ENCODE measurements around the gene ZNF581. TPM values are rescaled to one million over a fixed set of nuclear protein-coding genes. Genes with fewer than 3 reads are reported as not detected.

ZNF581 gene
- total RNA-seq, 1 donor from 2014 or later = 30.0 TPM

GRCh38 chr19:55675661-55676354, 32.4 kb downstream of the ZNF581 start:
- FAIRE-seq (no peak), DNase-seq (ENCODE audit: low read depth) (no peak)
- H3K36me3 Mint-ChIP-seq (ENCODE audit: low read depth, unreplicated experiment) = peaks cover 8% of the 10 kb centered on the region
- H3K4me1 ChIP-seq (ENCODE audit: insufficient read depth, low read length) = peaks cover 32% of the 10 kb centered on the region
- peaks cover 91% of the 10 kb centered on the region for H3K79me2 ChIP-seq (ENCODE audit: insufficient read depth, low read length)
- H3K4me1 Mint-ChIP-seq (ENCODE audit: low read depth, unreplicated experiment) = peaks cover 34% of the 10 kb centered on the region
- H3K9ac ChIP-seq (ENCODE audit: low read length) = peak overlapping the region; percentile 97
- H3K27ac ChIP-seq (ENCODE audit: low read depth, low read length) = peak overlapping the region; percentile 75
- H3K36me3 ChIP-seq (ENCODE audit: insufficient read depth, low read length) = no peaks in the 10 kb centered on the region
- H3K9me3 Mint-ChIP-seq (ENCODE audit: unreplicated experiment) = no peaks in the 10 kb centered on the region
- no peaks in the 10 kb centered on the region for H3K27me3 ChIP-seq (ENCODE audit: insufficient read depth, low read length)
- peak overlapping the region; percentile 93 for H3K4me3 ChIP-seq (ENCODE audit: insufficient read depth, low read depth, low read length)
- H3K27ac Mint-ChIP-seq (ENCODE audit: unreplicated experiment) = peak overlapping the region; percentile 97
- H3K4me2 ChIP-seq (ENCODE audit: low read length) = peak overlapping the region; percentile 92
- no peaks in the 10 kb centered on the region for H3K27me3 Mint-ChIP-seq (ENCODE audit: low read depth, unreplicated experiment)
- no peaks in the 10 kb centered on the region for H3K9me3 ChIP-seq (ENCODE audit: insufficient read depth, low read depth, low read length)
- peak overlapping the region; percentile 40 for H2AFZ ChIP-seq (ENCODE audit: low read depth, low read length)
- peaks cover 87% of the 10 kb centered on the region for H4K20me1 ChIP-seq (ENCODE audit: insufficient read depth, low read length)
- TF ChIP-seq CTCF (IDR thresholded peaks at IDR 0.05; ENCODE audit: insufficient read depth, low read depth, low read length) = no peak
- no peak for TF ChIP-seq EZH2 (IDR thresholded peaks at IDR 0.05; ENCODE audit: insufficient read depth, low read length)
- peak overlapping the region; percentile 98 for H3K4me3 Mint-ChIP-seq (ENCODE audit: unreplicated experiment)

- DNase-seq (ENCODE audit: low read depth) = no peak
- no peaks in the 10 kb centered on the region for H3K9me3 ChIP-seq (ENCODE audit: insufficient read depth, low read depth, low read length)
- H3K4me2 ChIP-seq (ENCODE audit: low read length) = peak overlapping the region; percentile 92
- no peak for TF ChIP-seq EZH2 (IDR thresholded peaks at IDR 0.05; ENCODE audit: insufficient read depth, low read length)
- TF ChIP-seq CTCF (IDR thresholded peaks at IDR 0.05; ENCODE audit: insufficient read depth, low read depth, low read length) = no peak
- peak overlapping the region; percentile 98 for H3K4me3 Mint-ChIP-seq (ENCODE audit: unreplicated experiment)
- peak overlapping the region; percentile 93 for H3K4me3 ChIP-seq (ENCODE audit: insufficient read depth, low read depth, low read length)
- no peaks in the 10 kb centered on the region for H3K27me3 Mint-ChIP-seq (ENCODE audit: low read depth, unreplicated experiment)
- peak overlapping the region; percentile 97 for H3K9ac ChIP-seq (ENCODE audit: low read length)
- H3K27me3 ChIP-seq (ENCODE audit: insufficient read depth, low read length) = no peaks in the 10 kb centered on the region
- peaks cover 87% of the 10 kb centered on the region for H4K20me1 ChIP-seq (ENCODE audit: insufficient read depth, low read length)
- peaks cover 38% of the 10 kb centered on the region for H3K4me1 Mint-ChIP-seq (ENCODE audit: low read depth, unreplicated experiment)
- peak overlapping the region; percentile 51 for H3K27ac Mint-ChIP-seq (ENCODE audit: unreplicated experiment)
- no peak overlapping the region for H2AFZ ChIP-seq (ENCODE audit: low read depth, low read length)
- no peak overlapping the region for H3K27ac ChIP-seq (ENCODE audit: low read depth, low read length)
- peaks cover 8% of the 10 kb centered on the region for H3K36me3 Mint-ChIP-seq (ENCODE audit: low read depth, unreplicated experiment)
- H3K4me1 ChIP-seq (ENCODE audit: insufficient read depth, low read length) = peaks cover 36% of the 10 kb centered on the region
- H3K9me3 Mint-ChIP-seq (ENCODE audit: unreplicated experiment) = no peaks in the 10 kb centered on the region
- FAIRE-seq = no peak
- no peaks in the 10 kb centered on the region for H3K36me3 ChIP-seq (ENCODE audit: insufficient read depth, low read length)
- H3K79me2 ChIP-seq (ENCODE audit: insufficient read depth, low read length) = peaks cover 90% of the 10 kb centered on the region
These were observed 32.9 kb downstream of the ZNF581 start for GRCh38 chr19:55676383-55676782.

- Histone ChIP-seq H3K36me3 (ENCODE audit: insufficient read depth, low read length) (peaks cover 1% of the 10 kb centered on the region), H2AFZ (ENCODE audit: low read depth, low read length) (no peak overlapping the region), H3K27ac (ENCODE audit: low read depth, low read length) (no peak overlapping the region), H3K4me1 (ENCODE audit: insufficient read depth, low read length) (peaks cover 36% of the 10 kb centered on the region), H3K9ac (ENCODE audit: low read length) (peak overlapping the region; percentile 97), H3K79me2 (ENCODE audit: insufficient read depth, low read length) (peaks cover 92% of the 10 kb centered on the region), H3K4me2 (ENCODE audit: low read length) (peak overlapping the region; percentile 92), H3K9me3 (ENCODE audit: insufficient read depth, low read depth, low read length) (no peaks in the 10 kb centered on the region), H4K20me1 (ENCODE audit: insufficient read depth, low read length) (peaks cover 87% of the 10 kb centered on the region), H3K4me3 (ENCODE audit: insufficient read depth, low read depth, low read length) (no peak overlapping the region), H3K27me3 (ENCODE audit: insufficient read depth, low read length) (no peaks in the 10 kb centered on the region)
- peaks cover 11% of the 10 kb centered on the region for H3K36me3 Mint-ChIP-seq (ENCODE audit: low read depth, unreplicated experiment)
- peak overlapping the region; percentile 98 for H3K4me3 Mint-ChIP-seq (ENCODE audit: unreplicated experiment)
- FAIRE-seq (no peak), DNase-seq (ENCODE audit: low read depth) (no peak)
- H3K9me3 Mint-ChIP-seq (ENCODE audit: unreplicated experiment) = no peaks in the 10 kb centered on the region
- peak overlapping the region; percentile 70 for H3K27ac Mint-ChIP-seq (ENCODE audit: unreplicated experiment)
- peaks cover 42% of the 10 kb centered on the region for H3K4me1 Mint-ChIP-seq (ENCODE audit: low read depth, unreplicated experiment)
- TF ChIP-seq CTCF (IDR thresholded peaks at IDR 0.05; ENCODE audit: insufficient read depth, low read depth, low read length) (no peak), EZH2 (IDR thresholded peaks at IDR 0.05; ENCODE audit: insufficient read depth, low read length) (no peak)
- H3K27me3 Mint-ChIP-seq (ENCODE audit: low read depth, unreplicated experiment) = no peaks in the 10 kb centered on the region
These were observed 33.5 kb downstream of the ZNF581 start for GRCh38 chr19:55676889-55677505.
